Trophoblast cell (in vitro differentiated cells and primary cell): ENCODE measurements around the gene PNPLA7.

Source experiments
- DNase-seq, 2 donors: peaks; one replicate each; pipeline ENCODE4 v3.0.0-alpha.2; 2016
- H2AFZ ChIP-seq: 2 replicates; pipeline ENCODE4 v1.6.1; 2013; ENCODE audit warnings: low read length, moderate library complexity, mild to moderate bottlenecking; ENCODE audit not compliant: insufficient read depth, poor library complexity
- H2AK5ac ChIP-seq: 2 replicates; pipeline ENCODE4 v1.6.1; 2013; ENCODE audit warnings: mild to moderate bottlenecking, low read length
- H2BK120ac ChIP-seq: 2 replicates; pipeline ENCODE4 v1.6.1; 2013; ENCODE audit warnings: low read length, mild to moderate bottlenecking, moderate library complexity; ENCODE audit not compliant: insufficient read depth, poor library complexity
- H2BK12ac ChIP-seq: 2 replicates; pipeline ENCODE4 v1.6.1; 2013; ENCODE audit warnings: mild to moderate bottlenecking, low read length, moderate library complexity
- H2BK5ac ChIP-seq: 2 replicates; pipeline ENCODE4 v1.6.1; 2013; ENCODE audit warnings: low read length, low read depth, moderate library complexity, mild to moderate bottlenecking; ENCODE audit not compliant: poor library complexity
- H3K14ac ChIP-seq: 2 replicates; pipeline ENCODE4 v1.6.1; 2013; ENCODE audit warnings: mild to moderate bottlenecking, low read length
- H3K18ac ChIP-seq: 2 replicates; pipeline ENCODE4 v1.6.1; 2013; ENCODE audit warnings: mild to moderate bottlenecking, low read length
- H3K23ac ChIP-seq: 2 replicates; pipeline ENCODE4 v1.6.1; 2013; ENCODE audit warnings: low read length
- H3K27ac ChIP-seq: 2 replicates; pipeline ENCODE4 v1.5.1; 2013; ENCODE audit warnings: low read depth, mild to moderate bottlenecking, inconsistent platforms, low read length, moderate library complexity
- H3K27me3 ChIP-seq: 2 replicates; pipeline ENCODE4 v1.6.1; 2013; ENCODE audit warnings: inconsistent platforms, mild to moderate bottlenecking, low read length, moderate library complexity; ENCODE audit not compliant: insufficient read depth
- H3K36me3 ChIP-seq, 2 experiments: 1 replicate in 1 of 2; 2 replicates in 1 of 2; pipeline ENCODE4 v1.6.1; 2013; ENCODE audit warnings: low read length in 2 of 2, mild to moderate bottlenecking in 2 of 2, moderate library complexity in 1 of 2; ENCODE audit not compliant: insufficient read depth in 2 of 2, control insufficient read depth in 1 of 2
- H3K4ac ChIP-seq: 2 replicates; pipeline ENCODE4 v1.6.1; 2013; ENCODE audit warnings: low read depth, mild to moderate bottlenecking, low read length, moderate library complexity
- H3K4me1 ChIP-seq, 2 experiments: 1 replicate in 1 of 2; 2 replicates in 1 of 2; pipeline ENCODE4 v1.6.1; 2013; ENCODE audit warnings: low read length in 2 of 2, mild to moderate bottlenecking in 2 of 2, moderate library complexity in 1 of 2; ENCODE audit not compliant: insufficient read depth in 2 of 2, control insufficient read depth in 1 of 2
- H3K4me2 ChIP-seq: 2 replicates; pipeline ENCODE4 v1.6.1; 2013; ENCODE audit warnings: inconsistent platforms, mild to moderate bottlenecking, low read length, moderate library complexity
- H3K4me3 ChIP-seq: 2 replicates; pipeline ENCODE4 v1.5.1; 2013; ENCODE audit warnings: mild to moderate bottlenecking, low read depth, low read length, inconsistent platforms
- H3K79me1 ChIP-seq: one replicate; pipeline ENCODE4 v1.6.1; 2013; ENCODE audit warnings: low read length
- H3K79me2 ChIP-seq: 2 replicates; pipeline ENCODE4 v1.6.1; 2013; ENCODE audit warnings: low read length, mild to moderate bottlenecking; ENCODE audit not compliant: control insufficient read depth, insufficient read depth, poor library complexity
- H3K9ac ChIP-seq: 2 replicates; pipeline ENCODE4 v1.6.1; 2013; ENCODE audit warnings: mild to moderate bottlenecking, low read length
- H3K9me3 ChIP-seq: 2 replicates; pipeline ENCODE4 v1.6.1; 2013; ENCODE audit warnings: low read depth, mild to moderate bottlenecking, control low read depth, inconsistent platforms, low read length; ENCODE audit not compliant: insufficient read depth
- H4K12ac ChIP-seq: 2 replicates; pipeline ENCODE4 v1.6.1; 2013; ENCODE audit warnings: low read depth, mild to moderate bottlenecking, low read length, moderate library complexity
- H4K8ac ChIP-seq: 2 replicates; pipeline ENCODE4 v1.6.1; 2013; ENCODE audit warnings: low read depth, mild to moderate bottlenecking, low read length, moderate library complexity
- H4K91ac ChIP-seq: one replicate; pipeline ENCODE4 v1.6.1; 2013; ENCODE audit warnings: low read depth, mild to moderate bottlenecking, low read length, moderate library complexity
- WGBS: extraction: QIAGEN DNeasy Blood & Tissue Kit; methylation state at CpG from one replicate; pipeline ENCODE4 v1.1.7; 2013; ENCODE audit warnings: missing lambda C conversion rate; ENCODE audit not compliant: insufficient read length, insufficient coverage; ENCODE audit errors: extremely low coverage; 5-methylcytosine and 5-hydroxymethylcytosine counted together

PNPLA7 gene

GRCh38 chr9:137592767-137593166, 42.6 kb upstream of the PNPLA7 start:
- Histone ChIP-seq H3K9me3 (no peaks in the 10 kb centered on the region), H4K8ac (no peak overlapping the region), H3K14ac (no peak overlapping the region), H3K79me1 (peaks cover 6% of the 10 kb centered on the region), H2BK5ac (no peak overlapping the region), H3K23ac (no peak overlapping the region), H3K4me2 (no peak overlapping the region), H3K4ac (no peak overlapping the region), H3K27ac (no peak overlapping the region), H3K36me3 (peaks cover 11 to 13% of the 10 kb centered on the region in 2 experiments), H2AFZ (no peak overlapping the region), H3K27me3 (no peaks in the 10 kb centered on the region), H3K79me2 (peaks cover 9% of the 10 kb centered on the region), H2BK12ac (no peak overlapping the region), H4K12ac (no peak overlapping the region), H3K9ac (no peak overlapping the region), H2BK120ac (no peak overlapping the region), H3K4me3 (no peak overlapping the region), H3K18ac (no peak overlapping the region), H3K4me1 (peaks cover 4 to 13% of the 10 kb centered on the region in 2 experiments), H2AK5ac (no peak overlapping the region), H4K91ac (no peak overlapping the region)
- DNase-seq, result no peak
- no CpG with 5 or more reads among the region's 7 CpGs for WGBS

- Histone ChIP-seq H3K9me3 (no peaks in the 10 kb centered on the region), H2BK5ac (peak within 1 kb of the TSS; percentile 63), H2AFZ (peak within 1 kb of the TSS; percentile 96), H3K23ac (peak within 1 kb of the TSS; percentile 43), H3K36me3 (peaks cover 29 to 32% of the 10 kb centered on the region in 2 experiments), H3K79me1 (peaks cover 6% of the 10 kb centered on the region), H4K8ac (peak within 1 kb of the TSS; percentile 83), H4K91ac (peak within 1 kb of the TSS; percentile 66), H3K4me1 (peaks cover 4 to 13% of the 10 kb centered on the region in 2 experiments), H2AK5ac (peak within 1 kb of the TSS; percentile 80), H3K27me3 (no peaks in the 10 kb centered on the region), H3K79me2 (peaks cover 9% of the 10 kb centered on the region), H2BK12ac (no peak within 1 kb of the TSS), H3K4me2 (peak within 1 kb of the TSS; percentile 95), H2BK120ac (peak within 1 kb of the TSS; percentile 44), H3K9ac (peak within 1 kb of the TSS; percentile 91), H3K14ac (peak within 1 kb of the TSS; percentile 82), H4K12ac (peak within 1 kb of the TSS; percentile 87), H3K4me3 (peak within 1 kb of the TSS; percentile 97), H3K27ac (peak within 1 kb of the TSS; percentile 52), H3K18ac (peak within 1 kb of the TSS; percentile 92), H3K4ac (peak within 1 kb of the TSS; percentile 48)
- peak; percentile 88 to 96 for DNase-seq
- WGBS, result no CpG with 5 or more reads among the region's 113 CpGs
Observed at GRCh38 chr9:137590469-137591383, 40.5 kb upstream of the PNPLA7 start, which contains the start of gene ZMYND19. TSS of gene ZMYND19 (minus strand) at chr9:137590512. CDS start at chr9:137590263, 249 bp downstream.

- peaks cover 9% of the 10 kb centered on the region for H3K79me2 ChIP-seq
- H3K9ac ChIP-seq, result peak overlapping the region; percentile 86
- H4K8ac ChIP-seq, result peak overlapping the region; percentile 69
- H3K79me1 ChIP-seq, result peaks cover 6% of the 10 kb centered on the region
- H3K4me3 ChIP-seq, result peak overlapping the region; percentile 97
- no peak overlapping the region for H3K23ac ChIP-seq
- peak overlapping the region; percentile 66 for H4K91ac ChIP-seq
- no peak overlapping the region for H2BK12ac ChIP-seq
- DNase-seq, result no peak
- H3K4me1 ChIP-seq, result peaks cover 4 to 13% of the 10 kb centered on the region in 2 experiments
- peak overlapping the region; percentile 95 for H3K4me2 ChIP-seq
- WGBS, result no CpG with 5 or more reads among the region's 61 CpGs
- no peak overlapping the region for H2BK5ac ChIP-seq
- no peak overlapping the region for H4K12ac ChIP-seq
- peak overlapping the region; percentile 92 for H2AFZ ChIP-seq
- H2BK120ac ChIP-seq, result no peak overlapping the region
- H3K27ac ChIP-seq, result no peak overlapping the region
- H3K14ac ChIP-seq, result peak overlapping the region; percentile 52
- no peak overlapping the region for H2AK5ac ChIP-seq
- peak overlapping the region; percentile 75 for H3K18ac ChIP-seq
- no peaks in the 10 kb centered on the region for H3K27me3 ChIP-seq
- no peaks in the 10 kb centered on the region for H3K9me3 ChIP-seq
- H3K36me3 ChIP-seq, result peaks cover 33 to 35% of the 10 kb centered on the region in 2 experiments
- H3K4ac ChIP-seq, result no peak overlapping the region
Observed at GRCh38 chr9:137590123-137590468, 39.9 kb upstream of the PNPLA7 start.

DNA sequence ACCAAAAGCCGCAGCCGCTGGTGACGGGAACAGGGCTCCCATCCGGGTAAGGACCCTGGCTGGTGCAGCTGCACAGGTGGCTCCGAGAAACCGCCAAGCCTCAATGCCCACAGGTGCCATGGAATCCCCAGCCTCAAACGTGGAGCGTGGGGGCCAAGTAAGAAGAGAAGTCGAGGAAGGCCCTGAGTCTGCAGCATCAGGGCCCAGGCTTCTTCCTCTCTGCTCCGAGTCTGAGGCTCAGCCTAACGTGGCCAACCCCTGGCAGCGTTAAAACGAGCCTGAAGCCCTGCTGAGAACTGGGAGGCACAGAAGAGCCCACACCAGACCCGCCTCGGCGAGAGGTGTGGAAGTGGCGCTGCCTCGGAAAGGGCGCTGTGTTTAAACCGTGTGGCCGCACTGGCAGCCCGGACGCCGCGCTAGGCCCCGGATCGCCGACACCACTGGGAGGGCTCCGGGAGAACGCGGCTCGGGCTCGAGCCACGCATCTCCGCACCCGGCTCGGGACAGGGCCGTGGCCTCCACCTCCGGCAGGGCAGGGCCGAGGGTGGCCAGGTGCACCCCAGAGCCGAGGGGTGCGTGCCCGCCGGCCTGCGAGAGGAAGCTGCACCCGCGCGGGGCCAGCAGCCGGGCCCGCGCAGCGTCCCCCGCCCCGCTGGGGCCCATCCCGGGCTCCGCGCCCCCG, 39.4 kb upstream of the PNPLA7 start:
- Histone ChIP-seq H3K23ac (peak overlapping the region; percentile 43), H3K4me1 (peaks cover 4 to 13% of the 10 kb centered on the region in 2 experiments), H3K18ac (peak overlapping the region; percentile 42), H2BK120ac (no peak overlapping the region), H4K8ac (peak overlapping the region; percentile 55), H2AK5ac (peak overlapping the region; percentile 48), H3K27me3 (no peaks in the 10 kb centered on the region), H3K4me2 (peak overlapping the region; percentile 95), H3K36me3 (peaks cover 34 to 37% of the 10 kb centered on the region in 2 experiments), H4K91ac (no peak overlapping the region), H3K9me3 (no peaks in the 10 kb centered on the region), H4K12ac (peak overlapping the region; percentile 31), H3K79me2 (peaks cover 9% of the 10 kb centered on the region), H3K79me1 (peaks cover 6% of the 10 kb centered on the region), H3K9ac (peak overlapping the region; percentile 91), H2AFZ (peak overlapping the region; percentile 53), H2BK5ac (no peak overlapping the region), H3K14ac (peak overlapping the region; percentile 42), H3K4ac (peak overlapping the region; percentile 48), H2BK12ac (no peak overlapping the region), H3K4me3 (peak overlapping the region; percentile 97), H3K27ac (no peak overlapping the region)
- no CpG with 5 or more reads among the region's 58 CpGs for WGBS
- DNase-seq, result peak in 1 of 2 donors; percentile 29
